Esophagus (tissue), 2 donors: ENCODE measurements around the gene MYRIP. TPM values are rescaled to one million over a fixed set of nuclear protein-coding genes. Genes with fewer than 3 reads are reported as not detected.

ENCODE experiments used
- H3K27ac ChIP-seq, 2 donors: one replicate each; pipeline ENCODE4 v1.5.1; 2013; ENCODE audit warnings: low read depth in 2 of 2, mild to moderate bottlenecking in 2 of 2, inconsistent platforms in 1 of 2, low read length in 1 of 2, moderate library complexity in 1 of 2
- H3K27me3 ChIP-seq, 2 donors: one replicate each; pipeline ENCODE4 v1.6.1; 2013; ENCODE audit warnings: low read length in 2 of 2, control low read depth in 1 of 2, mild to moderate bottlenecking in 1 of 2; ENCODE audit not compliant: insufficient read depth in 2 of 2, control insufficient read depth in 1 of 2
- H3K36me3 ChIP-seq, 2 donors: one replicate each; pipeline ENCODE4 v1.6.1; 2013; ENCODE audit warnings: low read length in 1 of 2; ENCODE audit not compliant: control insufficient read depth in 2 of 2, insufficient read depth in 2 of 2
- H3K4me1 ChIP-seq, 2 donors: one replicate each; pipeline ENCODE4 v1.6.1; 2013; ENCODE audit warnings: low read length in 1 of 2; ENCODE audit not compliant: control insufficient read depth in 2 of 2, insufficient read depth in 2 of 2
- H3K4me3 ChIP-seq, 2 donors: one replicate each; pipeline ENCODE4 v1.5.1; 2013; ENCODE audit warnings: low read length in 2 of 2, mild to moderate bottlenecking in 2 of 2, low read depth in 1 of 2, moderate library complexity in 1 of 2
- H3K9me3 ChIP-seq, 2 donors: one replicate each; pipeline ENCODE4 v1.6.1; 2013; ENCODE audit warnings: mild to moderate bottlenecking in 2 of 2, low read depth in 1 of 2, low read length in 1 of 2, moderate library complexity in 1 of 2; ENCODE audit not compliant: control insufficient read depth in 2 of 2, insufficient read depth in 1 of 2
- WGBS, 2 donors: extraction: QIAGEN DNeasy Blood & Tissue Kit; methylation state at CpG; one replicate each; pipeline ENCODE4 v1.1.7; 2013; 5-methylcytosine and 5-hydroxymethylcytosine counted together
- polyA plus RNA-seq, 2 donors: library from polyadenylated mRNA; stranded (reverse); fragments of 200-250 nt; gene quantifications; one replicate each; pipeline ENCODE4 v1.2.3, GENCODE V29; 2013
- donor health status: healthy with polysubstance abuse.
- donor health status: Bipolar disorder and iron deficiency.

The MYRIP gene
- polyA plus RNA-seq, 2 donors: 0.29 to 0.55 TPM

GRCh38 chr3:40109641-40110490, 300.5 kb downstream of the MYRIP start:
- Histone ChIP-seq H3K4me1 (no peaks in the 10 kb centered on the region), H3K27ac (no peak overlapping the region), H3K4me3 (no peak overlapping the region), H3K9me3 (no peaks in the 10 kb centered on the region), H3K36me3 (no peaks in the 10 kb centered on the region), H3K27me3 (no peaks in the 10 kb centered on the region)

- 69 to 74% methylated on average over 9 of the region's 9 CpGs for WGBS, 2 donors
Measured at GRCh38 chr3:40116478-40117177, 307.2 kb downstream of the MYRIP start.

GRCh38 chr3:40118091-40118490, 308.7 kb downstream of the MYRIP start:
- Histone ChIP-seq H3K27ac (no peak overlapping the region), H3K4me3 (no peak overlapping the region), H3K4me1 (no peaks in the 10 kb centered on the region), H3K9me3 (peaks cover 0 to 2% of the 10 kb centered on the region in 2 donors), H3K27me3 (no peaks in the 10 kb centered on the region), H3K36me3 (no peaks in the 10 kb centered on the region)
- WGBS, 2 donors: 58 to 96% methylated on average over 2 of the region's 2 CpGs

More at GRCh38 chr3:40116478-40117177, 307.2 kb downstream of the MYRIP start:
- Histone ChIP-seq H3K36me3 (no peaks in the 10 kb centered on the region), H3K4me3 (no peak overlapping the region), H3K4me1 (no peaks in the 10 kb centered on the region), H3K9me3 (peaks cover 0 to 2% of the 10 kb centered on the region in 2 donors), H3K27me3 (no peaks in the 10 kb centered on the region), H3K27ac (no peak overlapping the region)

- Histone ChIP-seq H3K4me1 (no peaks in the 10 kb centered on the region), H3K4me3 (no peak overlapping the region), H3K27ac (no peak overlapping the region), H3K27me3 (no peaks in the 10 kb centered on the region), H3K9me3 (peaks cover 0 to 2% of the 10 kb centered on the region in 2 donors), H3K36me3 (no peaks in the 10 kb centered on the region)
- WGBS, 2 donors: 69 to 75% methylated on average over 3 of the region's 3 CpGs
Measured at GRCh38 chr3:40120067-40120692, 310.8 kb downstream of the MYRIP start.

- Histone ChIP-seq H3K4me3 (no peak overlapping the region), H3K36me3 (no peaks in the 10 kb centered on the region), H3K4me1 (no peaks in the 10 kb centered on the region)
Measured at GRCh38 chr3:40120806-40121205, 311.4 kb downstream of the MYRIP start.

GRCh38 chr3:40124918-40125317, 315.5 kb downstream of the MYRIP start:
- Histone ChIP-seq H3K4me3 (no peak overlapping the region), H3K36me3 (no peaks in the 10 kb centered on the region), H3K9me3 (no peaks in the 10 kb centered on the region), H3K27me3 (no peaks in the 10 kb centered on the region), H3K4me1 (no peaks in the 10 kb centered on the region), H3K27ac (no peak overlapping the region)

More at GRCh38 chr3:40120806-40121205, 311.4 kb downstream of the MYRIP start:
- no peak overlapping the region for H3K27ac ChIP-seq
- peaks cover 0 to 2% of the 10 kb centered on the region in 2 donors for H3K9me3 ChIP-seq
- H3K27me3 ChIP-seq: no peaks in the 10 kb centered on the region
- WGBS, 2 donors: 50 to 58% methylated on average over 3 of the region's 3 CpGs

- WGBS, 2 donors: 73 to 76% methylated on average over 2 of the region's 2 CpGs
- no peaks in the 10 kb centered on the region for H3K27me3 ChIP-seq
- H3K9me3 ChIP-seq: no peaks in the 10 kb centered on the region
- no peak overlapping the region for H3K27ac ChIP-seq
- no peaks in the 10 kb centered on the region for H3K36me3 ChIP-seq
- H3K4me3 ChIP-seq: no peak overlapping the region
- no peaks in the 10 kb centered on the region for H3K4me1 ChIP-seq
Measured at GRCh38 chr3:40128166-40128565, 318.8 kb downstream of the MYRIP start.

- Histone ChIP-seq H3K9me3 (peaks cover 0 to 5% of the 10 kb centered on the region in 2 donors), H3K27me3 (no peaks in the 10 kb centered on the region), H3K4me1 (no peaks in the 10 kb centered on the region), H3K4me3 (no peak overlapping the region), H3K27ac (no peak overlapping the region), H3K36me3 (no peaks in the 10 kb centered on the region)
- 89 to 93% methylated on average over 3 of the region's 3 CpGs for WGBS, 2 donors
Measured at GRCh38 chr3:40129510-40129909, 320.1 kb downstream of the MYRIP start.

- Histone ChIP-seq H3K9me3 (peaks cover 0 to 5% of the 10 kb centered on the region in 2 donors), H3K36me3 (no peaks in the 10 kb centered on the region), H3K27ac (no peak overlapping the region), H3K27me3 (no peaks in the 10 kb centered on the region), H3K4me3 (no peak overlapping the region), H3K4me1 (no peaks in the 10 kb centered on the region)
- 92 to 97% methylated on average over 2 of the region's 2 CpGs for WGBS, 2 donors
Measured at GRCh38 chr3:40129981-40130380, 320.6 kb downstream of the MYRIP start.
